OCI-LY3 (cell line): ENCODE data around the gene SLC36A2.

ENCODE experiments used
- EZH2phosphoT487 ChIP-seq: fragments of 200-600 bp; shearing (Covaris generic); IDR thresholded peaks from 2 replicates; pipeline ENCODE4 v1.6.1; 2018; ENCODE audit warnings: antibody characterized with exemption, mixed run types, low read depth
- TF ChIP-seq, protein P1 (sequence below): fragments of 200-600, 300-600 bp; sonication (generic); IDR thresholded peaks from 2 replicates; pipeline ENCODE4 v1.5.1; 2014; ENCODE audit warnings: antibody characterized with exemption, low read length, low read depth

DNA sequence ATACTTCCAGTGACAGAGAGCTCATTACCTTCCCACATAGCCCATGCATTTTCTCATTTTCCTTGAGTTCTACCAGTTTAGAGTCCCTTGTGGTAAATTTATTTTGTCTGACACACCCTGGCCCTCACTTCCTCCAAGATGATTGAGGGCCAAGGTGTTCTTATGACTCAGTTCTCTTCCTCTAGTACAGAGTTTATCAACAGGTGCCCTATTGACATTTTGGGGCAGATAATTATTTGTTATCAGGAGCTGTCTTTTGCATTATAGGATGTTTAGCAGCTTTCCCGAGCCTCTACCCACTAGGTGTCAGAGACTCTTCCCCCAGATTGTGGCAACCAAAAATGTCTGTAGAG, 50.9 kb downstream of the SLC36A2 start:
- TF ChIP-seq, protein P1, sequence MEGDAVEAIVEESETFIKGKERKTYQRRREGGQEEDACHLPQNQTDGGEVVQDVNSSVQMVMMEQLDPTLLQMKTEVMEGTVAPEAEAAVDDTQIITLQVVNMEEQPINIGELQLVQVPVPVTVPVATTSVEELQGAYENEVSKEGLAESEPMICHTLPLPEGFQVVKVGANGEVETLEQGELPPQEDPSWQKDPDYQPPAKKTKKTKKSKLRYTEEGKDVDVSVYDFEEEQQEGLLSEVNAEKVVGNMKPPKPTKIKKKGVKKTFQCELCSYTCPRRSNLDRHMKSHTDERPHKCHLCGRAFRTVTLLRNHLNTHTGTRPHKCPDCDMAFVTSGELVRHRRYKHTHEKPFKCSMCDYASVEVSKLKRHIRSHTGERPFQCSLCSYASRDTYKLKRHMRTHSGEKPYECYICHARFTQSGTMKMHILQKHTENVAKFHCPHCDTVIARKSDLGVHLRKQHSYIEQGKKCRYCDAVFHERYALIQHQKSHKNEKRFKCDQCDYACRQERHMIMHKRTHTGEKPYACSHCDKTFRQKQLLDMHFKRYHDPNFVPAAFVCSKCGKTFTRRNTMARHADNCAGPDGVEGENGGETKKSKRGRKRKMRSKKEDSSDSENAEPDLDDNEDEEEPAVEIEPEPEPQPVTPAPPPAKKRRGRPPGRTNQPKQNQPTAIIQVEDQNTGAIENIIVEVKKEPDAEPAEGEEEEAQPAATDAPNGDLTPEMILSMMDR, result no peak
- no peak for TF ChIP-seq EZH2phosphoT487
